SU-DHL-6 (cell line): Measurements from ENCODE around the gene LIME1.

Experiments used
- H2AFZ ChIP-seq: fragments of 200-600 bp; sonication (generic); 2 replicates; pipeline ENCODE4 v1.6.1; 2014; ENCODE audit warnings: low read depth, mild to moderate bottlenecking, moderate library complexity, mixed read lengths, antibody characterized with exemption, low read length; ENCODE audit not compliant: severe bottlenecking
- H3F3A ChIP-seq: fragments of 200-600 bp; shearing (Covaris generic); 2 replicates; pipeline ENCODE4 v1.6.0; 2016; ENCODE audit warnings: antibody characterized with exemption, mild to moderate bottlenecking; ENCODE audit not compliant: insufficient read depth
- H3K27ac ChIP-seq: fragments of 200-600 bp; sonication (generic); 2 replicates; pipeline ENCODE4 v1.5.1; 2016; ENCODE audit warnings: low read depth, mild to moderate bottlenecking, low read length, moderate library complexity, mixed read lengths
- H3K27me3 ChIP-seq: fragments of 200-600 bp; sonication (generic), shearing (Covaris generic); 2 replicates; pipeline ENCODE4 v1.6.0; 2014; ENCODE audit warnings: mild to moderate bottlenecking, low read length
- H3K36me3 ChIP-seq: fragments of 200-600 bp; sonication (generic); 2 replicates; pipeline ENCODE4 v1.6.1; 2014; ENCODE audit warnings: mild to moderate bottlenecking, low read length, mixed read lengths
- H3K4me2 ChIP-seq: fragments of 300-600, 200-600 bp; shearing (Covaris generic), sonication (generic); 2 replicates; pipeline ENCODE4 v1.6.0; 2014; ENCODE audit warnings: low read length, low read depth, mild to moderate bottlenecking; ENCODE audit not compliant: poor library complexity, severe bottlenecking
- H3K4me3 ChIP-seq: fragments of 200-600 bp; sonication (generic); 2 replicates; pipeline ENCODE4 v1.5.1; 2014; ENCODE audit warnings: antibody characterized with exemption, low read length, mild to moderate bottlenecking, mixed read lengths; ENCODE audit not compliant: insufficient read depth, poor library complexity, severe bottlenecking
- H3K79me2 ChIP-seq: fragments of 200-600 bp; sonication (generic); 2 replicates; pipeline ENCODE4 v1.6.1; 2014; ENCODE audit warnings: mild to moderate bottlenecking, low read length, moderate library complexity; ENCODE audit not compliant: insufficient read depth
- H3K9ac ChIP-seq: fragments of 200-600 bp; sonication (generic); 2 replicates; pipeline ENCODE4 v1.7.0; 2014; ENCODE audit warnings: mild to moderate bottlenecking, low read length
- H3K9me2 ChIP-seq: fragments of 200-600 bp; sonication (generic); replicated peaks from 2 replicates; pipeline ENCODE4 v1.6.1; 2014; ENCODE audit warnings: low read length; ENCODE audit not compliant: insufficient read depth
- H3K9me3 ChIP-seq: fragments of 200-600 bp; sonication (generic); 2 replicates; pipeline ENCODE4 v1.6.1; 2014; ENCODE audit warnings: low read length, mixed read lengths; ENCODE audit not compliant: insufficient read depth
- H4K20me1 ChIP-seq: fragments of 200-600 bp; sonication (generic); 2 replicates; pipeline ENCODE4 v1.6.1; 2014; ENCODE audit warnings: low read depth, mild to moderate bottlenecking, antibody characterized with exemption, low read length, moderate library complexity, mixed read lengths
- EZH2phosphoT487 ChIP-seq: fragments of 200-600 bp; sonication (generic), shearing (Covaris generic); conservative IDR thresholded peaks from 2 replicates; pipeline ENCODE4 v1.6.1; 2018; ENCODE audit warnings: mild to moderate bottlenecking, antibody characterized with exemption, low read length, moderate library complexity, mixed read lengths
- TF ChIP-seq, protein P1 (sequence below): fragments of 200-600 bp; sonication (generic); IDR thresholded peaks from one replicate; pipeline ENCODE4 v1.5.1; 2017; ENCODE audit warnings: antibody characterized with exemption, mild to moderate bottlenecking, low read length, moderate library complexity; ENCODE audit not compliant: insufficient read depth, poor library complexity, severe bottlenecking

LIME1 gene

DNA sequence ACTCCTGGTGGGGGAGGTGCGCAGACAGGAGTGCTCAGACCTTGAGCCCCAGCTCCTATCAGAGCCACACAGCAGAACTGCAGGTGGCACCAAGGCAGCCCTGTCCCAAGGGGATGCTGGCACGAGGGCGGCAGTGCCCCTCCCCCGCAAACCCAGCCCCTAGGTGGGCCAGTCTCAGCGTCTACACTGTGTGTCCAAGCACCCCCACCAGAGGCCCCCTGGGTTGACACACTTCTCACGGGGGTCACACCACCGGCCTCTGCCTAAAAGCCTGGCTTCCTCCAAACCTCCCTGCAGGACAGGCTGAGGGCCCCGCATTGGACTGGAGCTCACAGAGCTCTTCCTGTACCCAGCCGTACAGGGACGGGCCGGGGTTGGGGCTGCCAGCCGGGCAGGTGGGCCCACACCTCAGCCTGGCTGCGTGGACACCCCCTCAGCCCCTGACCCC is 11.2 kb downstream of the LIME1 start:
- Histone ChIP-seq H3K9ac (no peak overlapping the region), H3K27me3 (no peaks in the 10 kb centered on the region), H3K36me3 (no peaks in the 10 kb centered on the region), H3K9me3 (no peaks in the 10 kb centered on the region), H3K4me2 (peak overlapping the region; percentile 4), H3K79me2 (no peaks in the 10 kb centered on the region), H3K9me2 (no peaks in the 10 kb centered on the region), H2AFZ (no peak overlapping the region), H4K20me1 (no peaks in the 10 kb centered on the region), H3F3A (peaks cover 14% of the 10 kb centered on the region; the same call in 1 of the 2 replicates), H3K27ac (no peak overlapping the region), H3K4me3 (no peak overlapping the region)
- TF ChIP-seq, protein P1, sequence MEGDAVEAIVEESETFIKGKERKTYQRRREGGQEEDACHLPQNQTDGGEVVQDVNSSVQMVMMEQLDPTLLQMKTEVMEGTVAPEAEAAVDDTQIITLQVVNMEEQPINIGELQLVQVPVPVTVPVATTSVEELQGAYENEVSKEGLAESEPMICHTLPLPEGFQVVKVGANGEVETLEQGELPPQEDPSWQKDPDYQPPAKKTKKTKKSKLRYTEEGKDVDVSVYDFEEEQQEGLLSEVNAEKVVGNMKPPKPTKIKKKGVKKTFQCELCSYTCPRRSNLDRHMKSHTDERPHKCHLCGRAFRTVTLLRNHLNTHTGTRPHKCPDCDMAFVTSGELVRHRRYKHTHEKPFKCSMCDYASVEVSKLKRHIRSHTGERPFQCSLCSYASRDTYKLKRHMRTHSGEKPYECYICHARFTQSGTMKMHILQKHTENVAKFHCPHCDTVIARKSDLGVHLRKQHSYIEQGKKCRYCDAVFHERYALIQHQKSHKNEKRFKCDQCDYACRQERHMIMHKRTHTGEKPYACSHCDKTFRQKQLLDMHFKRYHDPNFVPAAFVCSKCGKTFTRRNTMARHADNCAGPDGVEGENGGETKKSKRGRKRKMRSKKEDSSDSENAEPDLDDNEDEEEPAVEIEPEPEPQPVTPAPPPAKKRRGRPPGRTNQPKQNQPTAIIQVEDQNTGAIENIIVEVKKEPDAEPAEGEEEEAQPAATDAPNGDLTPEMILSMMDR = no peak
- TF ChIP-seq EZH2phosphoT487 = no peak

DNA sequence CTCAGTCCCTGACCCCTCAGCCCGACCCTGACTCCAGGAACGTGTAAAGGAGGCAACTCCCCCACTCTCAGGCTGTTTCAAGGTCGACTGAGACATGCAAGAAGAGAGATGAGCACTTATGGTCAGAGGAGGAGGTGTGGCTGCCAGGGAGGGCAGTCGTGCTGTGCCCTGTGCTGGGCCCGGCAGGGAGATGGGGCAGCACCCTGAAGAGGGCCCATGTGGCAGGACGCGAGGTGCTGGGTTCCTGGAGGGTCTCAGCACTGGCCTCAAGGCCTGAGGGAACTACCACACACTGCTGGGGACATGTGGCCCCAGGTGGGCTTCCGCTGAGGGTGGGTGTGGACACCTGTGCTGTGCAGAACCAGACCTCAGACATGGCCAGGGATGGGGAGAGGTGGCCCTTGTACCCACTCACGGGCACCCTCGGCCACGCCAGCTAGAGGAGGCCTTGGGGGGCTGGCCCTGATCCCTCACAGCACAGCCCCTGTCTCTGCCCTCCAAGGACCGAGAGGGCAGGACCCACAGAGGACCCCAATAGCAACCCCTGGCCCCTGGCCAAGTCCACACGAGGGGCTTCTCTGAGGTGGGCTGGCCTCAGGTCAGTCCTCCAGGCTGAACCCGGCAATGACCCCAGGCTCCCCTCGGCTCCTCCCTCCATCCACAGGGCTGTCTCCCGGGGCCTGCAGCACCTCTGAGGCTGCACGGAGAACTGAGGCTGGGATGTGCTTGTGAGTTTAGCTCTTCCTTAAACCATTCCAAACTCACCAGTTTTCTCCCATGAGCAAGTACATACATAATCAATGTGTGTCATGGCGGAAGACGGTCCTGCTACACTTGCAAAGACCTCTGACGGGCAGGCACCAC is 11.8 kb downstream of the LIME1 start:
- Histone ChIP-seq H3K4me2 (no peak overlapping the region), H3K9ac (no peak overlapping the region), H3K9me2 (no peaks in the 10 kb centered on the region), H3K4me3 (no peak overlapping the region), H3K27me3 (no peaks in the 10 kb centered on the region), H3F3A (peaks cover 12% of the 10 kb centered on the region; the same call in 1 of the 2 replicates), H3K27ac (no peak overlapping the region), H3K36me3 (no peaks in the 10 kb centered on the region), H3K9me3 (no peaks in the 10 kb centered on the region), H3K79me2 (no peaks in the 10 kb centered on the region), H4K20me1 (no peaks in the 10 kb centered on the region), H2AFZ (no peak overlapping the region)
- no peak for TF ChIP-seq EZH2phosphoT487

DNA sequence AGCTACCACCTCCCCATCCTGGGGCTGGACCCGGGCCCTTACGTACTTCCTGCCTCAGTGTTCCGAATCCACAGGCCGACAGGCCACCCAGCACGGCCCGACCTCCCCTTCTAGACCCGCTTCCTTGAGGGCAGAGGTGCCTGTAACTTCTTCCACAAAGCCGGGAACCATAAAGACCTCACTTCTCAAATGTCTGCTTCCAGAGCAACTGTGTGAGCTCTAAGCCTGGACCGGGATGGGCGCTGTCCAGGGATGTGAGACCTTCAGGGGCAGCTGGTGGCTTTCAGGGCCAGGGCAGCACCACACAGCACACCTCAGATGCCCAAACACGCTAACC is 12.4 kb downstream of the LIME1 start:
- Histone ChIP-seq H3K79me2 (no peaks in the 10 kb centered on the region), H4K20me1 (no peaks in the 10 kb centered on the region), H3K36me3 (no peaks in the 10 kb centered on the region), H3K9ac (no peak overlapping the region), H3K9me3 (no peaks in the 10 kb centered on the region), H3F3A (peaks cover 6% of the 10 kb centered on the region; the same call in 1 of the 2 replicates), H3K4me2 (no peak overlapping the region), H2AFZ (no peak overlapping the region), H3K4me3 (no peak overlapping the region), H3K27ac (no peak overlapping the region), H3K27me3 (no peaks in the 10 kb centered on the region), H3K9me2 (no peaks in the 10 kb centered on the region)
- TF ChIP-seq, protein P1 = no peak
- no peak for TF ChIP-seq EZH2phosphoT487

DNA sequence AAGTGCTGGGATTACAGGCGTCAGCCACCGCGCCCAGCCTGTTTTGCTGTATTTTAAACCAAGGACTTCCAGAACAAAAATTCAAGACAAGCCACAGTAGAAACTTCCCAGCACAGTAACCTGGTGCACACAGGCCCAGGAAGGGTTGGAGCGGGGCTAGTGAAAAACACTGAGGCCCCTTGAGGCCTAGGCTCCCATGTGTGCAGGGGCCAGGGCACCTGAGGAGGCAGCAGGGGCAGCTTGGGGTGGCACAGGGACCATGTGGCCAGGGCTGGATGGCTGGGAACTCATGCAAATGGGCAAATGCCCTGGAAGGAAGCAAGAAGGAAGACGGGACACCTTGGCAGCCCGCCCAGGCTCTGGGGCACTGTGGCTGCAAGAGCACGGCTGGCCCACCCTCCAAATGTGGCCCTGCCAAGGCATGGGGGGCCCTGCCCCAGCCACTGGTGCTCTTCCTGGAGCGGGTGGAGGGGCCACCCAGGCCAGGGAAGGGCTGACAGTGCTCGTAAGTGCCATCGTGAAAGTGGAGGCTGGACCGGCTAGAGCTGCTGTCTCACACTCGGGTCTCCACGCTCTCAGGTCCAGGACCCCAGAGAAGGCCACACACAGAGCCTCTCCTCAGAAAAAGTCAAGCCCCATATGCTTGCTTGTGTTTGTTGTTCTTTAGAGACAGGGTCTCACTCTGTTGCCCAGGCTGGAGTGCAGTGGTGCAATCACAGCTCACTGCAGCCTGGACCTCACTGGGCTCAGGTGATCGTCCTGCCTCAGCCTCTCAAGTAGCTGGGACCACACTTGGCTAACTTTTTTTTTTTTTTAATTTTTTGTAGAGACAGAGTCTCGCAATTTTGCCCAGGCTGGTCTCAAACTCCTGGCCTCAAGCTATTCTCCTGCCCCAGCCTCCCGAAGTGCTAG is 13.4 kb downstream of the LIME1 start:
- Histone ChIP-seq H2AFZ (no peak overlapping the region), H3K9ac (no peak overlapping the region), H3K9me2 (no peaks in the 10 kb centered on the region), H3K27me3 (no peaks in the 10 kb centered on the region), H3K9me3 (no peaks in the 10 kb centered on the region), H3K4me2 (no peak overlapping the region), H3K4me3 (no peak overlapping the region), H3K79me2 (no peaks in the 10 kb centered on the region), H3K36me3 (no peaks in the 10 kb centered on the region), H3F3A (no peaks in the 10 kb centered on the region), H3K27ac (no peak overlapping the region), H4K20me1 (no peaks in the 10 kb centered on the region)
- no peak for TF ChIP-seq EZH2phosphoT487
- TF ChIP-seq, protein P1 = no peak
